ENCODE results near the gene PPY. TPM values are rescaled to one million over a fixed set of nuclear protein-coding genes. Genes with fewer than 3 reads are reported as not detected.

The PPY gene
- total and polyA plus RNA-seq, 10 of the 15 experiments (the other 5 are each of a cell fraction or from before 2014, with no cell fraction given), result 0.91 TPM; not detected in 9

DNA sequence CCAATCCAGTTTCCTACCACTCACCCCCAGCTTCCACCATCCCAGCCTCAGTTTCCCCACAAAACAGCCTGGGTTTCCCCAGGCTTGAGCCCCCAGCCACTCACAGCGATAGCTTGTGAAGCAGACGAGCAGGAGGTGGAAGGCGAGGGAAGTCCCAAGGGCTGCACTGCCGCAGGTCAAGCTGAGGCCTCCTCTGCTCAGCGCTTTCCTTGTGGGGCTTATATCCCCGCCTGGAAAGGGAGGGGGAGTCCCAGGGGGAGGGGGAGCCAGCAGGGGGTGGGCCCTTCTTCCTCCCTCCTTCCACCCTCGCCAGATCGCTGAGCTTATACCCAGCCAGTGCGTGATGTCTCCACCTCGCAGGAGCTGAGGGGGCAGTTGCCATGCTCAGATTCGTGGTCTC is 11.5 kb upstream of the PPY start, which contains the start of gene PYY (continued):
- TF ChIP-seq, protein P1, sequence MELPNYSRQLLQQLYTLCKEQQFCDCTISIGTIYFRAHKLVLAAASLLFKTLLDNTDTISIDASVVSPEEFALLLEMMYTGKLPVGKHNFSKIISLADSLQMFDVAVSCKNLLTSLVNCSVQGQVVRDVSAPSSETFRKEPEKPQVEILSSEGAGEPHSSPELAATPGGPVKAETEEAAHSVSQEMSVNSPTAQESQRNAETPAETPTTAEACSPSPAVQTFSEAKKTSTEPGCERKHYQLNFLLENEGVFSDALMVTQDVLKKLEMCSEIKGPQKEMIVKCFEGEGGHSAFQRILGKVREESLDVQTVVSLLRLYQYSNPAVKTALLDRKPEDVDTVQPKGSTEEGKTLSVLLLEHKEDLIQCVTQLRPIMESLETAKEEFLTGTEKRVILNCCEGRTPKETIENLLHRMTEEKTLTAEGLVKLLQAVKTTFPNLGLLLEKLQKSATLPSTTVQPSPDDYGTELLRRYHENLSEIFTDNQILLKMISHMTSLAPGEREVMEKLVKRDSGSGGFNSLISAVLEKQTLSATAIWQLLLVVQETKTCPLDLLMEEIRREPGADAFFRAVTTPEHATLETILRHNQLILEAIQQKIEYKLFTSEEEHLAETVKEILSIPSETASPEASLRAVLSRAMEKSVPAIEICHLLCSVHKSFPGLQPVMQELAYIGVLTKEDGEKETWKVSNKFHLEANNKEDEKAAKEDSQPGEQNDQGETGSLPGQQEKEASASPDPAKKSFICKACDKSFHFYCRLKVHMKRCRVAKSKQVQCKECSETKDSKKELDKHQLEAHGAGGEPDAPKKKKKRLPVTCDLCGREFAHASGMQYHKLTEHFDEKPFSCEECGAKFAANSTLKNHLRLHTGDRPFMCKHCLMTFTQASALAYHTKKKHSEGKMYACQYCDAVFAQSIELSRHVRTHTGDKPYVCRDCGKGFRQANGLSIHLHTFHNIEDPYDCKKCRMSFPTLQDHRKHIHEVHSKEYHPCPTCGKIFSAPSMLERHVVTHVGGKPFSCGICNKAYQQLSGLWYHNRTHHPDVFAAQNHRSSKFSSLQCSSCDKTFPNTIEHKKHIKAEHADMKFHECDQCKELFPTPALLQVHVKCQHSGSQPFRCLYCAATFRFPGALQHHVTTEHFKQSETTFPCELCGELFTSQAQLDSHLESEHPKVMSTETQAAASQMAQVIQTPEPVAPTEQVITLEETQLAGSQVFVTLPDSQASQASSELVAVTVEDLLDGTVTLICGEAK (IDR thresholded peaks at IDR 0.05; ENCODE audit: borderline replicate concordance), result no peak
- no peak for TF ChIP-seq IRF4 (IDR thresholded peaks at IDR 0.05; ENCODE audit: low read depth, low read length)

DNA sequence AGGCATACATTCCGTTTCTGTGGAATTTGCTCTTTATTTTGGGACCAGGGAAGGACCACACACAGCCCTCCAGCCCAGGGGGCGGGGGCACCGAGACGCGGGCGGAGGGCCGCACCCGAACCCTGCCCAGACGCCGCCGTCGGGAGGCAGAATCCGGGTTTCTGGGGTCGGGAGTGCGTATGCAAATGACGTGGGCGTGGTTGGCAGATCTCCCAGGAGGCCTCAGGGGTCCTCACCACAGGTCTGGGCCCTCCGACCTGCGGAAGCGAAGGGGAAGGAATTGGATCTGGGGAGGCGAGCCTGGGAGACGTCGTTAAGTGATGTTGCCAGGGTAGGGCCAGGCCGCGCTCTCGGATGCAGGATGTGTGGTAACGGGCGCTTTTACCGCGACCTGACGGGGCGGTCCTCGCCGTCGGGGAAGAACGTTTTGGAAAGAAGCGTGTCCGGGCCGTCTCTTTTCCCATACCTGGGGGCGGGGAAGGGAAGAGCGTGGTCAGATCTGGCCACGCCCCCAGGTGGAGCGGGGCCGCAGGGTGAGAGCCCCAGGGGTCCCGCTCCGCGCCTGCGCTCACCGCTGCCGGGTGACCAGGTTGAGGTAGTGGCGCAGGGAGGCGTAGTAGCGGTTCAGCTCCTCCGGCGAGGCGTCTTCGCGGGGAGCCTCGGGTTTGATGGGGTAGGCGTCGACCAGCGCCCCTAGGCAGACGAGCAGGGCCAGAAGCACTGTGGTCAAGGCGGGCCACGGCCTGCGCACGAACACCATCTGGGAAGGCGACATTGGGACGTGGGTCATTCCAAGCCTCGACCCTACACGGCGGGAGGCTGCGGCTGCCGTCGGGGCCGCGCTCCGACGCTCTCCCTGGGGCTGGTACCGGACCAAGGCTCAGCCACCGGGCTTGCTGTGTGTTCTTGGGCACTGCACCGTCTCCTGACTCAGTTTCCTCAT is 10.7 kb upstream of the PPY start:
- DNase-seq (ENCODE audit: low read depth, low spot score) (no peak), ATAC-seq (no peak), FAIRE-seq (no peak)
- in situ Hi-C loops (cut with MboI) (no loop called here), intact Hi-C loops (cut with micrococcal nuclease; ENCODE audit: unreplicated experiment) (no loop called here)
- SMC1A ChIA-PET (ENCODE audit: uncharacterized antibody, unreplicated experiment), result no interaction called here
- Histone ChIP-seq H3K4me1 (ENCODE audit: control insufficient read depth, insufficient read depth, low read length) (no peaks in the 10 kb centered on the region), H3K79me2 (ENCODE audit: control insufficient read depth, insufficient read depth, low read length) (no peaks in the 10 kb centered on the region), H3K4me3 (no peak overlapping the region), H3K27me3 (replicated peaks in 1 of 2; ENCODE audit: control insufficient read depth in 2 of 2, insufficient read depth in 2 of 2, low read length in 1 of 2) (peaks cover 0 to 6% of the 10 kb centered on the region in 2 experiments; a peak in 2 of 4 replicates), H2AFZ (ENCODE audit: control insufficient read depth, low read depth, low read length) (no peak overlapping the region), H3K27ac (ENCODE audit: control insufficient read depth, insufficient read depth) (no peak overlapping the region), H3K9ac (ENCODE audit: control insufficient read depth, insufficient read depth, low read length) (no peak overlapping the region), H3K9me3 (replicated peaks; ENCODE audit: control insufficient read depth, insufficient read depth, low read length) (no peaks in the 10 kb centered on the region), H3K36me3 (ENCODE audit: control insufficient read depth in 2 of 2, insufficient read depth in 2 of 2, low read length in 1 of 2) (no peaks in the 10 kb centered on the region), H4K20me1 (ENCODE audit: control insufficient read depth, insufficient read depth) (no peaks in the 10 kb centered on the region), H3K4me2 (ENCODE audit: control insufficient read depth, insufficient read depth) (no peak overlapping the region)
- CTCF ChIA-PET, result interaction anchor here (0.5 kb wide), 1 partner anchor 174 kb away, joined by 3 read pairs; no protein-coding TSS in a partner anchor
- 46% methylated on average over 66 of the region's 82 CpGs for WGBS (ENCODE audit: insufficient coverage, insufficient replicate concordance, low lambda C conversion rate, missing lambda C conversion rate)
- RAD21 ChIA-PET (ENCODE audit: unreplicated experiment), result no interaction called here
- no TSS peak for BruUV-seq (replicated peaks)
- POLR2A ChIA-PET, result no interaction called here
- TF ChIP-seq PAX8 (IDR thresholded peaks at IDR 0.05) (no peak), POU2F2 (IDR thresholded peaks at IDR 0.05; ENCODE audit: borderline replicate concordance, low read depth, low read length) (no peak), REST (IDR thresholded peaks at IDR 0.05; ENCODE audit: low read depth, low read length) (no peak), CUX1 (IDR thresholded peaks at IDR 0.05; ENCODE audit: insufficient replicate concordance, low read depth, low read length) (no peak)
